Liver (tissue), 9 donors: Measurements from ENCODE around the gene ATF6B. TPM values are rescaled to one million over a fixed set of nuclear protein-coding genes. Genes with fewer than 3 reads are reported as not detected.

Source experiments
- DNase-seq: peaks from one replicate; pipeline ENCODE4 v3.0.0-alpha.2; 2017; ENCODE audit warnings: low spot score
- H3K27ac ChIP-seq, 2 donors: one replicate each; pipeline ENCODE4 v1.7.0; 2013; ENCODE audit warnings: inconsistent platforms in 2 of 2, low read length in 2 of 2, control low read depth in 1 of 2, low read depth in 1 of 2, mild to moderate bottlenecking in 1 of 2
- H3K27me3 ChIP-seq, 4 donors: one replicate each; pipeline versions ENCODE4 v1.6.1 to v1.7.0; 2013; ENCODE audit warnings: low read length in 3 of 4, inconsistent platforms in 1 of 4, mild to moderate bottlenecking in 1 of 4, moderate library complexity in 1 of 4; ENCODE audit not compliant: control insufficient read depth in 4 of 4, insufficient read depth in 4 of 4
- H3K36me3 ChIP-seq, 4 donors: one replicate each; pipeline versions ENCODE4 v1.6.1 to v1.7.0; 2013; ENCODE audit warnings: low read length in 3 of 4, mild to moderate bottlenecking in 3 of 4, low read depth in 1 of 4, moderate library complexity in 1 of 4; ENCODE audit not compliant: control insufficient read depth in 4 of 4, insufficient read depth in 3 of 4
- H3K4me1 ChIP-seq, 4 donors: one replicate each; pipeline versions ENCODE4 v1.6.1 to v1.7.0; 2013; ENCODE audit warnings: low read length in 3 of 4, mild to moderate bottlenecking in 3 of 4, moderate library complexity in 1 of 4; ENCODE audit not compliant: control insufficient read depth in 4 of 4, insufficient read depth in 4 of 4
- H3K4me3 ChIP-seq, 3 donors: one replicate each; pipeline versions ENCODE4 v1.6.1 to v1.7.0; 2013; ENCODE audit warnings: low read length in 3 of 3, control low read depth in 1 of 3, low read depth in 1 of 3, mild to moderate bottlenecking in 1 of 3
- H3K9ac ChIP-seq, 2 donors: one replicate each; pipeline ENCODE4 v1.7.0; 2013; ENCODE audit warnings: low read length in 2 of 2, mild to moderate bottlenecking in 2 of 2, moderate library complexity in 2 of 2, control low read depth in 1 of 2, low read depth in 1 of 2
- H3K9me3 ChIP-seq, 4 donors: one replicate each; pipeline versions ENCODE4 v1.6.1 to v1.7.0; 2013; ENCODE audit warnings: low read length in 3 of 4; ENCODE audit not compliant: control insufficient read depth in 4 of 4
- ATF3 ChIP-seq: IDR thresholded peaks from 2 replicates; pipeline ENCODE4 v1.6.1; 2016; ENCODE audit warnings: antibody characterized with exemption
- CTCF ChIP-seq: fragments of 150-350 bp; IDR thresholded peaks from 2 replicates; pipeline ENCODE4 v1.5.1; 2017; ENCODE audit warnings: improper control_type of control experiment, low read depth, low read length; ENCODE audit not compliant: missing input control
- EGR1 ChIP-seq, 2 donors: IDR thresholded peaks; 2 replicates each; pipeline ENCODE4 v1.6.1; 2016 to 2018; ENCODE audit warnings: antibody characterized with exemption in 2 of 2, low read depth in 2 of 2
- FOXA1 ChIP-seq: IDR thresholded peaks from 2 replicates; pipeline ENCODE4 v1.6.1; 2016; ENCODE audit warnings: antibody characterized with exemption
- FOXA2 ChIP-seq: IDR thresholded peaks from 2 replicates; pipeline ENCODE4 v1.6.1; 2016; ENCODE audit warnings: antibody characterized with exemption
- GABPA ChIP-seq, 2 donors: IDR thresholded peaks in 1 of 2; conservative IDR thresholded peaks in 1 of 2; 2 replicates each; pipeline ENCODE4 v1.6.1; 2016; ENCODE audit warnings: antibody characterized with exemption in 2 of 2, mild to moderate bottlenecking in 1 of 2, moderate library complexity in 1 of 2
- HNF4A ChIP-seq, 2 donors: conservative IDR thresholded peaks; 2 replicates each; pipeline ENCODE4 v1.6.1; 2016; ENCODE audit warnings: antibody characterized with exemption in 2 of 2, mild to moderate bottlenecking in 2 of 2
- HNF4G ChIP-seq: IDR thresholded peaks from 2 replicates; pipeline ENCODE4 v1.6.1; 2016; ENCODE audit warnings: antibody characterized with exemption
- JUND ChIP-seq, 2 donors: IDR thresholded peaks; 2 replicates each; pipeline ENCODE4 v1.6.1; 2016; ENCODE audit warnings: antibody characterized with exemption in 2 of 2
- NR2F2 ChIP-seq: IDR thresholded peaks from 2 replicates; pipeline ENCODE4 v1.6.1; 2016; ENCODE audit warnings: antibody characterized with exemption
- RAD21 ChIP-seq, 2 donors: IDR thresholded peaks; 2 replicates each; pipeline ENCODE4 v1.6.1; 2016; ENCODE audit warnings: antibody characterized with exemption in 2 of 2, mild to moderate bottlenecking in 2 of 2
- RXRA ChIP-seq, 2 donors: IDR thresholded peaks; 2 replicates each; pipeline ENCODE4 v1.6.1; 2017 to 2018; ENCODE audit warnings: antibody characterized with exemption in 2 of 2, mild to moderate bottlenecking in 1 of 2
- SP1 ChIP-seq: IDR thresholded peaks from 2 replicates; pipeline ENCODE4 v1.6.1; 2018; ENCODE audit warnings: antibody characterized with exemption, mild to moderate bottlenecking
- TAF1 ChIP-seq: conservative IDR thresholded peaks from 2 replicates; pipeline ENCODE4 v1.6.1; 2016; ENCODE audit warnings: antibody characterized with exemption, mild to moderate bottlenecking
- YY1 ChIP-seq: IDR thresholded peaks from 2 replicates; pipeline ENCODE4 v1.6.1; 2016; ENCODE audit warnings: antibody characterized with exemption, mild to moderate bottlenecking
- WGBS: extraction: QIAGEN DNeasy Blood & Tissue Kit; methylation state at CpG from one replicate; pipeline ENCODE4 v1.1.7; 2013; 5-methylcytosine and 5-hydroxymethylcytosine counted together
- polyA plus RNA-seq, 2 donors: library from polyadenylated mRNA; stranded (reverse) in 1 of 2; unstranded in 1 of 2; fragments of 200-250 nt in 1 of 2; fragments of >200 nt in 1 of 2; fragmentation: Nextera tagmentation in 1 of 2; extraction: Ambion mirVana in 1 of 2; gene quantifications; one replicate each; pipeline versions ENCODE4 v1.2.1 to v1.2.3, GENCODE V29; 2013 to 2015
- total RNA-seq, 2 donors: library from RNA; depleted of rRNA; stranded (reverse); fragments of >200 nt; gene quantifications; one replicate each; pipeline ENCODE4 v1.2.3, GENCODE V29; 2014
- TF ChIP-seq, protein P1 (sequence below): IDR thresholded peaks from 2 replicates; pipeline ENCODE4 v1.6.1; 2016; ENCODE audit warnings: antibody characterized with exemption
- TF ChIP-seq, protein P2 (sequence below): IDR thresholded peaks from 2 replicates; pipeline ENCODE4 v1.6.1; 2016; ENCODE audit warnings: antibody characterized with exemption, mild to moderate bottlenecking
- TF ChIP-seq, protein P3 (sequence below): IDR thresholded peaks from 2 replicates; pipeline ENCODE4 v1.6.1; 2016; ENCODE audit warnings: antibody characterized with exemption
- donor health status: healthy.
- donor health status: healthy.
- donor health status: healthy.
- donor health status: healthy.
- donor health status: healthy.

The ATF6B gene
- total and polyA plus RNA-seq, 4 donors = 13.6 to 24.8 (median 15.5) TPM

GRCh38 chr6:32112431-32112980 is 15.5 kb downstream of the ATF6B start:
- no peak for DNase-seq
- H3K9ac ChIP-seq = no peak overlapping the region
- no peaks in the 10 kb centered on the region for H3K9me3 ChIP-seq
- peaks cover 3 to 14% (median 8%) of the 10 kb centered on the region in 4 donors for H3K4me1 ChIP-seq
- 78% methylated on average over 9 of the region's 9 CpGs for whole genome bisulfite sequencing
- H3K36me3 ChIP-seq = peaks cover 4 to 20% (median 12%) of the 10 kb centered on the region in 4 donors
- peak overlapping the region; percentile 32 to 37 for H3K27ac ChIP-seq
- peaks cover 0 to 2% (median 0%) of the 10 kb centered on the region in 4 donors for H3K27me3 ChIP-seq
- TF ChIP-seq FOXA2 (no peak), SP1 (no peak), GABPA (IDR thresholded peaks at IDR 0.05 in 1 of 2, conservative IDR thresholded peaks at IDR 0.05 in 1 of 2) (no peak), EGR1 (IDR thresholded peaks at IDR 0.05; ENCODE audit: low read depth in 2 of 2) (no peak)
- H3K4me3 ChIP-seq = no peak overlapping the region

- Histone ChIP-seq H3K9me3 (no peaks in the 10 kb centered on the region), H3K27ac (peak overlapping the region; percentile 32 to 37), H3K4me3 (no peak overlapping the region), H3K27me3 (peaks cover 0 to 2% (median 0%) of the 10 kb centered on the region in 4 donors), H3K4me1 (peaks cover 3 to 14% (median 8%) of the 10 kb centered on the region in 4 donors), H3K9ac (no peak overlapping the region), H3K36me3 (peaks cover 0 to 11% (median 5%) of the 10 kb centered on the region in 4 donors)
- TF ChIP-seq NR2F2 = peak; percentile 82
- no peak for TF ChIP-seq FOXA1
- peak; percentile 19 for TF ChIP-seq SP1
- TF ChIP-seq JUND (IDR thresholded peaks at IDR 0.05) = no peak
- peak; percentile 51 to 67 for TF ChIP-seq RXRA (IDR thresholded peaks at IDR 0.05)
- no peak for DNase-seq
- WGBS = 77% methylated on average over 7 of the region's 7 CpGs
Observed at GRCh38 chr6:32111424-32112066, 16.5 kb downstream of the ATF6B start.

DNA sequence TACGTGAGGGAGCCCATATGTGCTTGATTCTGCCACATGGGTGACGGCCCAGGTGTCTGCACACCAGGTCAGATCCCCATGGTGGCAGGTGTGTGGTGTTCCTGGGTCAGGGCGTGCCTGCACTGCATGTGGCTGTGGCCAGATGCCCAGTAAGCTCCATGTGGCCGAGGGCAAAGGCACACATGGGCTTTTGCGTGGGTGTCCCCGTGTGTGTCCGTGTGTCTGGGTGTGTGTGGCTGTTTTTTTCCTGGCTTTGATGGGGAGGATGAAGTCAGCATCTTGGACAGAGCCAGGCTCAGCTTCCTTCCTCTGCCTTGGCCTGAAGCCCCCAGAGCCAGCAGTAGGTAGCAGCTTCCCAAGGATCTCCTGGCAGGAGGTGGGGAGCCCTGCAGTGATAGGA is 17.4 kb downstream of the ATF6B start:
- no peak for DNase-seq
- Histone ChIP-seq H3K4me1 (peaks cover 3 to 14% (median 8%) of the 10 kb centered on the region in 4 donors), H3K27ac (no peak overlapping the region)

More for the DNA sequence above, 17.4 kb downstream of the ATF6B start:
- 30% methylated on average over 7 of the region's 7 CpGs for WGBS
- TF ChIP-seq RXRA (IDR thresholded peaks at IDR 0.05) (peak in 1 of 2 donors; percentile 51), ATF3 (no peak), CTCF (no peak), RAD21 (IDR thresholded peaks at IDR 0.05) (no peak), FOXA1 (no peak), HNF4A (conservative IDR thresholded peaks at IDR 0.05) (peak in 1 of 2 donors; percentile 36), GABPA (IDR thresholded peaks at IDR 0.05 in 1 of 2, conservative IDR thresholded peaks at IDR 0.05 in 1 of 2) (no peak), JUND (IDR thresholded peaks at IDR 0.05) (no peak), EGR1 (IDR thresholded peaks at IDR 0.05; ENCODE audit: low read depth in 2 of 2) (peak; percentile 69 to 97), HNF4G (no peak), NR2F2 (no peak), TAF1 (no peak), YY1 (no peak)
- TF ChIP-seq, protein P1, sequence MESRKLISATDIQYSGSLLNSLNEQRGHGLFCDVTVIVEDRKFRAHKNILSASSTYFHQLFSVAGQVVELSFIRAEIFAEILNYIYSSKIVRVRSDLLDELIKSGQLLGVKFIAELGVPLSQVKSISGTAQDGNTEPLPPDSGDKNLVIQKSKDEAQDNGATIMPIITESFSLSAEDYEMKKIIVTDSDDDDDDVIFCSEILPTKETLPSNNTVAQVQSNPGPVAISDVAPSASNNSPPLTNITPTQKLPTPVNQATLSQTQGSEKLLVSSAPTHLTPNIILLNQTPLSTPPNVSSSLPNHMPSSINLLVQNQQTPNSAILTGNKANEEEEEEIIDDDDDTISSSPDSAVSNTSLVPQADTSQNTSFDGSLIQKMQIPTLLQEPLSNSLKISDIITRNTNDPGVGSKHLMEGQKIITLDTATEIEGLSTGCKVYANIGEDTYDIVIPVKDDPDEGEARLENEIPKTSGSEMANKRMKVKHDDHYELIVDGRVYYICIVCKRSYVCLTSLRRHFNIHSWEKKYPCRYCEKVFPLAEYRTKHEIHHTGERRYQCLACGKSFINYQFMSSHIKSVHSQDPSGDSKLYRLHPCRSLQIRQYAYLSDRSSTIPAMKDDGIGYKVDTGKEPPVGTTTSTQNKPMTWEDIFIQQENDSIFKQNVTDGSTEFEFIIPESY = no peak
- TF ChIP-seq, protein P2, sequence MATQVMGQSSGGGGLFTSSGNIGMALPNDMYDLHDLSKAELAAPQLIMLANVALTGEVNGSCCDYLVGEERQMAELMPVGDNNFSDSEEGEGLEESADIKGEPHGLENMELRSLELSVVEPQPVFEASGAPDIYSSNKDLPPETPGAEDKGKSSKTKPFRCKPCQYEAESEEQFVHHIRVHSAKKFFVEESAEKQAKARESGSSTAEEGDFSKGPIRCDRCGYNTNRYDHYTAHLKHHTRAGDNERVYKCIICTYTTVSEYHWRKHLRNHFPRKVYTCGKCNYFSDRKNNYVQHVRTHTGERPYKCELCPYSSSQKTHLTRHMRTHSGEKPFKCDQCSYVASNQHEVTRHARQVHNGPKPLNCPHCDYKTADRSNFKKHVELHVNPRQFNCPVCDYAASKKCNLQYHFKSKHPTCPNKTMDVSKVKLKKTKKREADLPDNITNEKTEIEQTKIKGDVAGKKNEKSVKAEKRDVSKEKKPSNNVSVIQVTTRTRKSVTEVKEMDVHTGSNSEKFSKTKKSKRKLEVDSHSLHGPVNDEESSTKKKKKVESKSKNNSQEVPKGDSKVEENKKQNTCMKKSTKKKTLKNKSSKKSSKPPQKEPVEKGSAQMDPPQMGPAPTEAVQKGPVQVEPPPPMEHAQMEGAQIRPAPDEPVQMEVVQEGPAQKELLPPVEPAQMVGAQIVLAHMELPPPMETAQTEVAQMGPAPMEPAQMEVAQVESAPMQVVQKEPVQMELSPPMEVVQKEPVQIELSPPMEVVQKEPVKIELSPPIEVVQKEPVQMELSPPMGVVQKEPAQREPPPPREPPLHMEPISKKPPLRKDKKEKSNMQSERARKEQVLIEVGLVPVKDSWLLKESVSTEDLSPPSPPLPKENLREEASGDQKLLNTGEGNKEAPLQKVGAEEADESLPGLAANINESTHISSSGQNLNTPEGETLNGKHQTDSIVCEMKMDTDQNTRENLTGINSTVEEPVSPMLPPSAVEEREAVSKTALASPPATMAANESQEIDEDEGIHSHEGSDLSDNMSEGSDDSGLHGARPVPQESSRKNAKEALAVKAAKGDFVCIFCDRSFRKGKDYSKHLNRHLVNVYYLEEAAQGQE = no peak
- TF ChIP-seq, protein P3, sequence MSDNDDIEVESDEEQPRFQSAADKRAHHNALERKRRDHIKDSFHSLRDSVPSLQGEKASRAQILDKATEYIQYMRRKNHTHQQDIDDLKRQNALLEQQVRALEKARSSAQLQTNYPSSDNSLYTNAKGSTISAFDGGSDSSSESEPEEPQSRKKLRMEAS = peak; percentile 62
- Histone ChIP-seq H3K9me3 (no peaks in the 10 kb centered on the region), H3K9ac (no peak overlapping the region), H3K4me3 (no peak overlapping the region), H3K27me3 (peaks cover 0 to 2% (median 0%) of the 10 kb centered on the region in 4 donors), H3K36me3 (peaks cover 0 to 2% (median under 1%) of the 10 kb centered on the region in 4 donors)
